Stimulated activated CD4-positive, alpha-beta T cell treated with anti-CD3 and anti-CD28 coated beads, Interleukin-4, amount 100 ng/mL, for 24 hours (primary cell): ENCODE data around the gene PAPOLA.
"Not testable (repeated sequence)": the region's sequence is repeated elsewhere in the genome, so short reads cannot be mapped to it uniquely, and the experiment has no call there.

ENCODE experiments used
- DNase-seq: peaks from one replicate; pipeline ENCODE4 v3.0.0-alpha.2; 2020

The PAPOLA gene

GRCh38 chr14:96501740-96502620 lies at the start of gene PAPOLA:
Gene PAPOLA (plus strand): TSS chr14:96502382. CDS start chr14:96502593, 211 bp downstream.
- peak; percentile 95 for DNase-seq

- no peak for DNase-seq
Measured at GRCh38 chr14:96452684-96453083, 49.5 kb upstream of the PAPOLA start.

GRCh38 chr14:96455588-96455987 lies 46.6 kb upstream of the PAPOLA start:
- DNase-seq = no peak

GRCh38 chr14:96459851-96460250 lies 42.3 kb upstream of the PAPOLA start:
- DNase-seq = no peak

- no peak for DNase-seq
Measured at GRCh38 chr14:96461950-96462798, 40.0 kb upstream of the PAPOLA start.

DNA sequence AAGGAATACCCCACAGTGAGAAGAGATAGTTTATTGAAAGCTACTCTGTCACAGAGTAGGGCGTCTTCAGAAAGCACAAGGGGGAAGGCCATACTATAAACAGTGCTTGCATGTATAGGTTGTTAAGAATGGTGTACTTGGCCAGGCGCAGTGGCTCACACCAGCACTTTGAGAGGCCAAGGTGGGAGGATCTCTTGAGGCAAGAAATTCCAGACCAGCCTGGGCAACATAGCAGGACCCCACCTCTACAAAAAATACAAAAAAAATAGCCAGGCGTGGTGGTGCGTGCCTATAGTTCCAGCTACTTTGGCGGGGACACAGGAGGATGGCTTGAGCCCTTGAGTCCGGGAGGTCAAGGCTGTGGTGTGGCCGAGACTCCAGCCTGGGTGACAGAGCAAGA lies 38.0 kb upstream of the PAPOLA start:
- DNase-seq = no peak

GRCh38 chr14:96466918-96467317 lies 35.3 kb upstream of the PAPOLA start:
- no peak for DNase-seq

DNA sequence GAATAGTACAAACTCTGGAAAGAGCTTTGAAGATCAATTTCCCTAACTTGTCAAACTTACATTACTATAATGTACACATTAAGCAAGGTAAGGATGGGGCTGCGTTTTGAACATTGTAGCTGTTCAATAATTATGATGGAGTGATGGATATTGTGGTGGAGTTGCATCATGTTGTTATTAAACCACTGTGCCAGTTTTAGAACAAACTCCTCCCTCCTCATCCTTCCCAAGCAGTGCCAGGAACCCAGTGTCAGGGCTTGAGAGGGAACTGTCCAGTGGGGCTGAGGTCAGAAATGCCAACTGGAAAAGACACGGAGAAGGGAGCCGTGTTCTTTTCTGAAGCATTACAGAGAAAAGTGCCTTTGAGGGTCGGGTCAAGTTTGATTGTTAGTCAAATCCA lies 31.9 kb upstream of the PAPOLA start:
- DNase-seq = no peak

DNA sequence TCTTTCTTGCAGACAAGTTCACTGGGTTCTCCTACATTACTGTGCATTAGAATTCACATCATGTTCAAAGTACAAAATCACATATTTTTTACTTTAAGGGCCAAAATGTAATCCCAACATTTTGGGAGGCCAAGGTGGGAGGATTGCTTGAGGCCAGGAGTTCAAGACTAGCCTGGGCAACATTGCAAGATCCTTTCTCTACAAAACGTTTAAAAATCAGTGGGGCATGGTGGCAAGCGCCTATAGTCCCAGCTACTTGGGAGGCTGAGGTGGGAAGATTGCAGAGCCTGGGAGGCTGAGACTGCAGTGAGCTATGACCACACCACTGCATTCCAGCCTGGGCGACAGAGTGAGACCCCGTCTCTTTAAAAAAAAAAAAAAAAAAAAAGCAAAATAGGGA lies 31.2 kb upstream of the PAPOLA start:
- DNase-seq = not testable (repeated sequence)

- no peak for DNase-seq
Measured at GRCh38 chr14:96478119-96478518, 24.1 kb upstream of the PAPOLA start.

DNA sequence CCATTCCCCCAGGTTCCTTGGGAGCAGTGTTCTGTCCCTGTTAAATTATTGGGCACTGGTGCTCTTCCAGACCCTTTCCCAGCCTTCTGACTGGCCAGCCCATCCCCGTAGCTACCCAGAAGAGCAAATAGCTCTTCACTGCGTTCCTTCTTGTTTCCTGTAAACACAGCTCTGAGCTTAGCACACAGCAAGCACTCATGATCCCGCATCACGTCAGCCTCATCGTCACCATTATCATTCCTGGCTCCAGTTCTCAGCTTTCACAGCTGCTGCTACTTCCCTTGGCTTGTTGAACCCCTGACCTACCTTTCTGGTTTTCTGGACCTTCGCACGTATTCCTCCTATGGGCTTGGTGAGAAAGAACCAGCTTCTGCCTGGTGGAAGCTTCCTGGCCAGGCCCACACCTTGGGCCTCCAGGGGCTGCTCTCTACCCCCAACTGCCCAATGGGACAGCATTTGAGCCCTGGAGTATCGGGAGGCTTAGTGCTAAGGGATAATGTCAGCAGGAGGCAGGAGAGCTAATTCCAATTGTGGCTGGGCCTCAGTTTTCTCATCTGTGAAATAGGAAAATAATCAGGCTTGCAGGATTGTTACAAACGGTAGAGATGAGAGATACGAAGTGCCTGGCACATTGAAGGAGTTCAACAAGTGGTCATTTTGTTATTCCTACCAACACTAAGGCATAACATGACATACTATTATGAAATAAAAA lies 22.6 kb upstream of the PAPOLA start:
- DNase-seq = no peak

DNA sequence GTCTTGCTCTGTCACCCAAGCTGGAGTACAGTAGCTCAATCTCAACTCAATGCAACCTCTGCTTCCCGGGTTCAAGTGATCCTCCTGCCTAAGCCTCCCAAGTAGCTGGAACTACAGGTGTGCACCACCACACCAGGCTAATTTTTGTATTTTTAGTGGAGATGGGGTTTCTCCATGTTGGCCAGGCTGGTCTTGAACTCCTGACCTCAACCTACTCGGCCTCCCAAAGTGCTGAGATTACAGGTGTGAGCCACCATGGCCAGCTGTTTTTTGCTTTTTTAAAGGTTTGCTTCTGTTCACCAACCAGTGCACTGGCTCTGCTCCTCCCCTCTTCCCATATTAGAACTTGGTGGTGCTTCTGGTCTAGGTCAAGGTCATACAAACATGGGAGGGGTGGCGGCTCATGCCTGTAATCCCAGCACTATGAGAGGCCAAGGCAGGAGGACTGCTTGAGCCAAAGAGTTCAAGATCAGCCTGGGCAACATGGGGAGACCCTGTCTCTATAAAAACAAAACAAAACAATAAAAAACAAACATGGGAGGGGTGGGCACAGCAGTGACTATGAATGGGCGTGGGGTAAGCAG lies 20.4 kb upstream of the PAPOLA start:
- no peak for DNase-seq

- no peak for DNase-seq
Measured at GRCh38 chr14:96482986-96483385, 19.2 kb upstream of the PAPOLA start.

GRCh38 chr14:96484399-96484798 lies 17.8 kb upstream of the PAPOLA start:
- no peak for DNase-seq

- no peak for DNase-seq
Measured at GRCh38 chr14:96486705-96487104, 15.5 kb upstream of the PAPOLA start.

GRCh38 chr14:96489327-96489726 lies 12.9 kb upstream of the PAPOLA start:
- no peak for DNase-seq

DNA sequence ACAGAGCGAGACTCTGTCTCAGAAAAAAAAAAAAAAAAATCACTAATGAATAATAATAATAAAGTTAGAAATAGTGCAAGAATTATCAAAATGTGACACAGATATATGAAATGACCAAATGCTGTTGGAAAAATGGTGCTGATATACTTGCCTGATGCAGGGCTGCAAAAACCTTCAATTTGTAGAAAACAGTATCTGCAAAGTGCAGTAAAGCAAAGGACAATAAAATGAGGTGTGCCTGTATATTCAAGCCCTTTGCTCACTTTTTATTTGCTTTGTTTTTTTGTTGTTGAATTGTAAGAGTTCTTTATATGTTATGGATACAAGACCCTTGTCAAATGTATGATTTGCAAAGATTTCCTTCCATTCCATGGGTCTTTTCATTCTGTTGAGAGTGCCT lies 9.0 kb upstream of the PAPOLA start:
- no peak for DNase-seq

DNA sequence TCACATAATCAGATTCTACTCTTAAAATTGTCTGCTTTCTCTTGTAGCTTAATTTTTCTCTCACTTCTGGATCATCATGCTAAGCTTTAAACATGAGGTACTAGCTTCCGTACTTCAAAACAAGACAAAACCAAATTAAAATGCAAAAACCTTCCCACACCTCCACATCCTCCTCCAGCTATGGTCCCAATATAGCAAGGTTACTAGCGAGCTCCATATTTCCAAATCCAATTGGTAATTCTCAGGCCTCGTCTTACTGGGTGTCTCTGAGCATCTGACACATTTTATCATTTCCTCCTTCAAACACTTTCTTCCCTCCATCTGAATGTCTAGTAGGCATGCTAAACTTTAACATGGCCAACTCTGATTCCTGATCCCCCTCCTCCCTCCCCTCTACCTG lies 7.9 kb upstream of the PAPOLA start:
- no peak for DNase-seq

DNA sequence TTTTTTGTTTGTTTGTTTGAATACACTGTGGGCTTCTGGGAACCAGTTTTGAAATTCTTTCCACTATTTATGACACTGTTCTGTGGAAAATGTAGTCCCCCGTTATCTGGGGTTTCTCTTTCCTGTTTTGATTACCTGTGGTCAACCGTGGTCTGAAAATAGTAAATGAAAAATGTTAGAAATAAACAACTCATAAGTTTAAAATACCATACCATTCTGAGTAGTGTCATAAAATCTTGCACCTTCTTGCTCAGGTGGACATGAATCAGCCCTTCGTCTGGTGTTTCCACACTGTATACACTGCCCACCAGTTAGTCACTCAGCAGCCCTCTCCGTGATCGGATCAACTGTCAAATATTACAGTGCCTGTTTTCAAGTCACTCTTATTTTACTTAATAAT lies 5.1 kb upstream of the PAPOLA start:
- no peak for DNase-seq

GRCh38 chr14:96497586-96497985 lies 4.6 kb upstream of the PAPOLA start:
- DNase-seq = no peak

DNA sequence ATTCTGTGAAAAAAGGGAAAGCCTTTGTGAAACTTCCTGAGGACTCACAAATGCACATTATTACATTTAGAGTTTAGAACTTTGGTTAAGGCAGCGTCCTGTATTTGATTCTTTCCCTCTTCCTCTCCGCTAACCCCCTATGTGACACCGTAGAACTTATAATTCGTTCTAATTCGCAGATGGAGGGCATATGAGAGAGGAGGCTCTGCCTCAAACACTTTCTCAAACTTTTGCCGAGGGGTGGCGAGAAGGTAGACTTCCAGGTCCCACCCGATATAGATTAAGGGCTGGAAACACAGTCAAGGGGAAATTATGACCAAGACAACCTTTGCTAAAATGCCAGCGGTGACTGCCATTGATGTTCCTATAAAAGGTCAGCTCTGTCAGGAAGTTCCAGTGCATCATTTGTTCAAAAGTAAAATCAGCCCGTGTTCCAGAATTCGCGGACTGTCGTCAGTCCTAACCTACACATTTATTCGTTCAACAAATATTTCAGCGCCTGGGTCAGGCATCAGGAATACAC lies 904 bp upstream of the PAPOLA start:
- DNase-seq = no peak

DNA sequence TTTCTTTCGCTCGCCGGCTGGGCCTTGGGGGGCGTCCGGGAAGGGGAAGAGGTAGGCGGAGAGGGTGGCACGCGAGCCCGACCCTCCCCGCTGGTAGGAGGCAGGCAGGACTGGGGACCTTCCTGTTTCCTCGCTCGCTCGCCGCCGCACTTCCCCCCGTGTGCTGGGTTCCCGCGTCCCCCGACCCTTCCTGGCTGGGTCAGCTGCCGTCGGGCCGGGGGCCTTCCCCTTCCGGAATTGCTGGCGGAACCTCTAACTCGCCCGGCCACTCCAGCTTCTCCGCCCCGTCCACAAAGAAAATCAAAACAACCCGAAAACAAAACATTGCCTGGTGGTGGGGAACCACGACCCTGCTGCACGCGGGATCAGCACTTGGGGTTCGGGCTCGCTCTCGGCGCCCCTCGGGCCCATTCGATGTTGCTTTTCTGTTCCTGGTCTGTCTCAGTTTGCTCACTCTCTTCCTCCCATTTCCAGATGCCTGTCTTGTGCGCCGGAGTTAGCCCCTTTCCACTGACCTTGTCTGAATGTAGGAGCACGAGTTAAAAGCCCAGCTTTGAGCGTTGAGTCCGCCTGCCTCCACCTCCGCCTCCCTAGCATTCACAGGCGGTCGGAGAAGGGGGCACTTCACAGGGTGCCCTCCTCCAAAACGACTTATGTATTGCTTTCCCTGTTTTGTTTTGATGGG lies 581 bp downstream of the PAPOLA start:
- DNase-seq = peak; percentile 20
